ENCODE measurements around the gene FBLN1. TPM values are rescaled to one million over a fixed set of nuclear protein-coding genes. Genes with fewer than 3 reads are reported as not detected.
A peak's percentile ranks its signal among the peaks of the same experiment; 100 is the strongest.

The FBLN1 gene
- total RNA-seq, 1 donor from 2014 or later = 82.8 TPM

DNA sequence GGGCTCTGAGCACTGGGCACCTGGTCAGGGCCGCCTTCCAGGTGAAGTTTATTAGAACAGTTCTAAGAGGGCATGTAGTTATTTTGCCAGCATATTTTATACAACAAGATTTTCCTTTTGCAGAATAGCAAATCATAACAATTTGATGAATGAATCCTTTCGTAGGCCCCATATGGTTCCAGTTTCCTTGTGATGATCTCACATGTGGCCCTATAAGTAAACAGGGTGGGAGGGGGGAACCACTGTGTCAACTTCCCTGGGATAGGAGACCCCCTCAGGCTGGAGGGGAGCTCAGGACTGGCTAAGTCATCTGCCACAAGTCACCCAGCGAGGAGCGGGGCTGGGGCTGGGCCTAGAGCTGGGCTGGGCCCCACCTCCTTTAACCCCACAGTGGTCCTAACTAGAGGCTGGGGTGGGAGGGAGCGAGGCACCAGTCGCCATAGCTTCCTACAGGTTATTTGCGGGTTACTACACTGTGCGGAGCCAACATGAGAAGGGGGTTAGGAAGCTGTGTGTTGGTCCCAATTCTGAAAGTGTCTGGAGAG, 4.2 kb downstream of the FBLN1 start:
- no peak overlapping the region for H3K4me3 ChIP-seq
- peaks cover 62% of the 10 kb centered on the region for H3K27me3 ChIP-seq (ENCODE audit: low read depth)
- no peak for TF ChIP-seq CTCF (IDR thresholded peaks at IDR 0.05; ENCODE audit: borderline replicate concordance)
- no peak for DNase-seq
- peaks cover 44% of the 10 kb centered on the region for H3K4me1 ChIP-seq
- intact Hi-C loops (cut with micrococcal nuclease) = no loop called here
- H3K27ac ChIP-seq (replicated peaks) = peak overlapping the region; percentile 7
- no peaks in the 10 kb centered on the region for H3K9me3 ChIP-seq (replicated peaks)
- H3K36me3 ChIP-seq = no peaks in the 10 kb centered on the region

GRCh38 chr22:45507798-45508197, 5.1 kb downstream of the FBLN1 start:
- intact Hi-C loops (cut with micrococcal nuclease) = no loop called here
- H3K36me3 ChIP-seq = no peaks in the 10 kb centered on the region
- H3K27ac ChIP-seq (replicated peaks) = no peak overlapping the region
- TF ChIP-seq CTCF (IDR thresholded peaks at IDR 0.05; ENCODE audit: borderline replicate concordance) = no peak
- H3K4me3 ChIP-seq = no peak overlapping the region
- no peaks in the 10 kb centered on the region for H3K9me3 ChIP-seq (replicated peaks)
- H3K27me3 ChIP-seq (ENCODE audit: low read depth) = peaks cover 53% of the 10 kb centered on the region
- peaks cover 46% of the 10 kb centered on the region for H3K4me1 ChIP-seq
- no peak for DNase-seq

GRCh38 chr22:45508814-45509213, 6.1 kb downstream of the FBLN1 start:
- Histone ChIP-seq H3K27me3 (ENCODE audit: low read depth) (peaks cover 42% of the 10 kb centered on the region), H3K4me1 (peaks cover 49% of the 10 kb centered on the region), H3K4me3 (no peak overlapping the region), H3K9me3 (replicated peaks) (no peaks in the 10 kb centered on the region), H3K27ac (replicated peaks) (no peak overlapping the region), H3K36me3 (no peaks in the 10 kb centered on the region)
- no peak for TF ChIP-seq CTCF (IDR thresholded peaks at IDR 0.05; ENCODE audit: borderline replicate concordance)
- intact Hi-C loops (cut with micrococcal nuclease) = no loop called here
- no peak for DNase-seq

- Histone ChIP-seq H3K27ac (replicated peaks) (peak overlapping the region; percentile 75), H3K27me3 (ENCODE audit: low read depth) (peaks cover 25% of the 10 kb centered on the region), H3K4me1 (peaks cover 52% of the 10 kb centered on the region), H3K4me3 (no peak overlapping the region), H3K9me3 (replicated peaks) (no peaks in the 10 kb centered on the region), H3K36me3 (no peaks in the 10 kb centered on the region)
- no peak for TF ChIP-seq CTCF (IDR thresholded peaks at IDR 0.05; ENCODE audit: borderline replicate concordance)
- no peak for DNase-seq
- intact Hi-C loops (cut with micrococcal nuclease) = no loop called here
These were observed 7.9 kb downstream of the FBLN1 start for GRCh38 chr22:45510376-45511232.

GRCh38 chr22:45511847-45512261, 9.2 kb downstream of the FBLN1 start:
- TF ChIP-seq CTCF (IDR thresholded peaks at IDR 0.05; ENCODE audit: borderline replicate concordance) = no peak
- peak; percentile 80 for DNase-seq
- intact Hi-C loops (cut with micrococcal nuclease) = no loop called here
- Histone ChIP-seq H3K9me3 (replicated peaks) (no peaks in the 10 kb centered on the region), H3K27ac (replicated peaks) (peak overlapping the region; percentile 75), H3K4me1 (peaks cover 59% of the 10 kb centered on the region), H3K36me3 (no peaks in the 10 kb centered on the region), H3K4me3 (no peak overlapping the region), H3K27me3 (ENCODE audit: low read depth) (peaks cover 12% of the 10 kb centered on the region)

Measured in left ventricle myocardium inferior (tissue), 1 donor.